HG03439 (cell line): ENCODE measurements around the gene FAM20A.

Source experiments
- ATAC-seq: cut with Tn5 transposase; IDR thresholded peaks from one replicate; pipeline ENCODE4 v1.9.1; 2021; ENCODE audit warnings: mild to moderate bottlenecking, moderate library complexity; ENCODE audit not compliant: unreplicated experiment

The FAM20A gene

GRCh38 chr17:68567581-68567980 lies 33.6 kb downstream of the FAM20A start:
- no peak for ATAC-seq

- ATAC-seq: no peak
Observed at GRCh38 chr17:68567035-68567434, 34.1 kb downstream of the FAM20A start.

GRCh38 chr17:68566442-68566738 lies 34.8 kb downstream of the FAM20A start:
- ATAC-seq: no peak

- ATAC-seq: no peak
Observed at GRCh38 chr17:68565661-68566441, 35.3 kb downstream of the FAM20A start.

GRCh38 chr17:68564415-68565111 lies 36.6 kb downstream of the FAM20A start:
- no peak for ATAC-seq

GRCh38 chr17:68562736-68563135 lies 38.4 kb downstream of the FAM20A start:
- ATAC-seq: no peak

GRCh38 chr17:68560966-68561720 lies 40.0 kb downstream of the FAM20A start:
- ATAC-seq: no peak

- ATAC-seq: no peak
Observed at GRCh38 chr17:68559316-68559715, 41.9 kb downstream of the FAM20A start.

- ATAC-seq: no peak
Observed at GRCh38 chr17:68556551-68556950, 44.6 kb downstream of the FAM20A start.

GRCh38 chr17:68544111-68544915 lies 56.9 kb downstream of the FAM20A start:
- ATAC-seq: no peak

GRCh38 chr17:68542698-68543463 lies 58.3 kb downstream of the FAM20A start:
- ATAC-seq: no peak

GRCh38 chr17:68541816-68542215 lies 59.4 kb downstream of the FAM20A start:
- ATAC-seq: no peak

- ATAC-seq: no peak
Observed at GRCh38 chr17:68540981-68541380, 60.2 kb downstream of the FAM20A start.

GRCh38 chr17:68539548-68540467 lies 61.4 kb downstream of the FAM20A start:
- ATAC-seq: no peak

- ATAC-seq: no peak
Observed at GRCh38 chr17:68535922-68536321, 65.2 kb downstream of the FAM20A start.

GRCh38 chr17:68534695-68535088 lies 66.5 kb downstream of the FAM20A start:
- ATAC-seq: no peak

GRCh38 chr17:68533887-68534694 lies 67.1 kb downstream of the FAM20A start:
- ATAC-seq: no peak

GRCh38 chr17:68532826-68533225 lies 68.3 kb downstream of the FAM20A start:
- ATAC-seq: no peak
